ENCODE data around the gene UBA1.

DNA sequence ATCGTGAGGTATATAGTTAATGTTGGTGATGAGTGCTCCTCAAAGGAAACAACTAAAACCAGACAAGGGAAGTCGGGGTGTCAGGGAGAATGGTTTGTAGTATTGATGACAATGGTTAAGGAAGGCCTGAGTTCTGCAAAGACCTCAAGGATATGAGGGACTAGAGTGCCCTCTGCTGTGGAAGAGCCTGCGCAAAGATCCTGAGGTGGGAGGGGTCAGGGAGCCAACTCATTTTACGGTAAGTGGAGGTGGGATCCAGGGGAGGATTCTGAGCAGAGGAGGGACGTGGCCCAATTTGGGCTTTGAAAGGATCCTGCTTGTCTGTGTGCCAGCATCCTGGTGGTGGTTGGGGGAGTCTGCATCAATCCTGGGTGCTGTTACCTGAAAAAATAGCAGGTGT is 11.3 kb downstream of the UBA1 start:
- TF ChIP-seq, protein P1, sequence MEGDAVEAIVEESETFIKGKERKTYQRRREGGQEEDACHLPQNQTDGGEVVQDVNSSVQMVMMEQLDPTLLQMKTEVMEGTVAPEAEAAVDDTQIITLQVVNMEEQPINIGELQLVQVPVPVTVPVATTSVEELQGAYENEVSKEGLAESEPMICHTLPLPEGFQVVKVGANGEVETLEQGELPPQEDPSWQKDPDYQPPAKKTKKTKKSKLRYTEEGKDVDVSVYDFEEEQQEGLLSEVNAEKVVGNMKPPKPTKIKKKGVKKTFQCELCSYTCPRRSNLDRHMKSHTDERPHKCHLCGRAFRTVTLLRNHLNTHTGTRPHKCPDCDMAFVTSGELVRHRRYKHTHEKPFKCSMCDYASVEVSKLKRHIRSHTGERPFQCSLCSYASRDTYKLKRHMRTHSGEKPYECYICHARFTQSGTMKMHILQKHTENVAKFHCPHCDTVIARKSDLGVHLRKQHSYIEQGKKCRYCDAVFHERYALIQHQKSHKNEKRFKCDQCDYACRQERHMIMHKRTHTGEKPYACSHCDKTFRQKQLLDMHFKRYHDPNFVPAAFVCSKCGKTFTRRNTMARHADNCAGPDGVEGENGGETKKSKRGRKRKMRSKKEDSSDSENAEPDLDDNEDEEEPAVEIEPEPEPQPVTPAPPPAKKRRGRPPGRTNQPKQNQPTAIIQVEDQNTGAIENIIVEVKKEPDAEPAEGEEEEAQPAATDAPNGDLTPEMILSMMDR (IDR thresholded peaks at IDR 0.05) = no peak
- TF ChIP-seq POLR2A (IDR thresholded peaks at IDR 0.05) = no peak

Measured in uterus (tissue), 2 donors.